ENCODE data around the gene CSMD2.

GRCh38 chr1:33921281-33921680 lies 243.7 kb downstream of the CSMD2 start:
- TF ChIP-seq CTCF (IDR thresholded peaks at IDR 0.05) (no peak), POLR2A (IDR thresholded peaks at IDR 0.05) (no peak)
